ENCODE results near the gene SPAG7.

The SPAG7 gene, protein sequence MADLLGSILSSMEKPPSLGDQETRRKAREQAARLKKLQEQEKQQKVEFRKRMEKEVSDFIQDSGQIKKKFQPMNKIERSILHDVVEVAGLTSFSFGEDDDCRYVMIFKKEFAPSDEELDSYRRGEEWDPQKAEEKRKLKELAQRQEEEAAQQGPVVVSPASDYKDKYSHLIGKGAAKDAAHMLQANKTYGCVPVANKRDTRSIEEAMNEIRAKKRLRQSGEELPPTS

DNA sequence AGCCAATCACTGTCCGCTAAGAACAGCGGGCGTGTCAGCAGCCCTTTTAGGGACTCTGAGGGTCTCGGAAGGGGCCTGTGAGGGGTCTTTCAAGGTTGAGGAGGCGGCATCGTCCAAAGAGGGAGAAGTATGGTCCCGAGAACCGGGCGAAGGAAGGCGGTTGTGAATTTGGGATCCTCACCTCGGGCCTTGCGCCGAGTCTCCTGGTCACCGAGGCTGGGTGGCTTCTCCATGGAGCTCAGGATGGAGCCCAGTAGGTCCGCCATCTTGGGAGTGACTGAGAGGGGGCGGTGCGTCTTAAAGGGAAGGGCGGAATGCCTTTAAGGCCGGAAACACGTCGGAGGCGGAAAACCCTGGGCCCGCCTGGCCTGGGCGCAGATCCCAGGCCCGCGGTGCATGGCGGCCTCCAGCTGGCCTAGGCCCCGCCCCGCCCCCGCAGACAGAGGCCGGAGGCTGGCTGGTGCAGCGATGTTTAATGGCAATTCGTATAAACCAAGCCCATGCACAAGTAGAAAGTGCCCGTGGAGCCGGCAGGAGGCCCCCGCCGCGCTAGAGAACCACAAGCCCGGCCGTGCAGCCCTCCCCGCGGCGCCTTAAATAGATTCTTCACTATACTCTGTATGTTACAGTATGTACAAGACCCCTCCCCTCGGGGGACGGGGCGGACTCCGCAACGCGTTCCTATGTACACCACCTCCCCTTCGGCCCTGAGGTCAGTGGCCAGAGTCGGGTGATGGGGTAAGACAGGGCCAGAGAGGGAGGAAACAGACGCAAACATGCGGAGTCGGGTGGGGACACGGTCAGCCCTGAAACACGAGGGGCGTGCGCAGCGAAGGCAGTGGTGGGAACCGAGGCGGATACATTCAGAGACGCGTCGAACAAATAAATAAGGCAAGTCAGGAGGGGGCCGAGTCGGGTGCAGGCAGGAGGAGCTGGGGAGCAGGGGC, at the start of gene SPAG7:
TSS of gene SPAG7 (minus strand) at position 279 of the 947 bp plus-strand sequence. CDS start at position 266, 13 bp downstream.
- peak; percentile 98 for DNase-seq (ENCODE audit: low spot score)

DNA sequence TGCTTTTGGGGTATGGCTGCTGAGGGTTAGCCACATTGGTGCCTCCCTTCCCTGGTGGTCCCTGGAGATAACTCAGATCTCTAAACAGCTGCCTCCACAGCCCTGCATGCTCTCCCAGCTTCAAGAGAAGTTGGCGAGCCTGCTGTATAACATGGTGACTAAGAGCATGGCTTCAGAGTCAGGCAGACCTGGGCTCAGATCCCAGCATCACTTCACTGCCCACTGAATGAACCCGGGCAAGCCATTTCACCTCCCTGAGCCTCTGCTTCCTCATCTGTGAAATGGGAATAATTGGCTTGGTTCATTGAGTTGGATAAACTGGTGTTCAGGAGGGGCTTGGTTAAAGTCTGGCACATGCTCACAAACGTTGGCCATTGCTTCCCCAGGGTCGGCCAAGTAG, 46.7 kb upstream of the SPAG7 start:
- no peak for DNase-seq (ENCODE audit: low spot score)

DNA sequence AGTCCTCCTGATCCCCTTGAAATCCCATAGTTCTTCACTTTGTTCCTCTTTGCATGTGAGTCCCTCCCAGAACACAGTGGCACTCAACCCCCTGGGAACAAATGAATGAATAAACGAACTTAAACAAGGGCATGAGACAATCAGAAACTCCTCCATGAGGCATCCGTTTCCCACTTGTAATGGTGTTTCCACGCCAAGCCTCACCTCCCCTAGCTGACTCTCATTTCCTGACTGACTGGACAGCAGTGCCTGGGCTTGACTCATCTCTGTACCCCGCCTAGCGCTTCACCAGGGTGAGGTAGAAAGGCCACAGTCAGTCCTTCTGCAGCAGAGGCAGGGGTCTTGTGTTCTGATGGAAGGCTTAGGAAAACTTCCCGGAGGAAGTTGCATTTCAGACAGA, 44.3 kb upstream of the SPAG7 start:
- peak; percentile 47 for DNase-seq (ENCODE audit: low spot score)

DNA sequence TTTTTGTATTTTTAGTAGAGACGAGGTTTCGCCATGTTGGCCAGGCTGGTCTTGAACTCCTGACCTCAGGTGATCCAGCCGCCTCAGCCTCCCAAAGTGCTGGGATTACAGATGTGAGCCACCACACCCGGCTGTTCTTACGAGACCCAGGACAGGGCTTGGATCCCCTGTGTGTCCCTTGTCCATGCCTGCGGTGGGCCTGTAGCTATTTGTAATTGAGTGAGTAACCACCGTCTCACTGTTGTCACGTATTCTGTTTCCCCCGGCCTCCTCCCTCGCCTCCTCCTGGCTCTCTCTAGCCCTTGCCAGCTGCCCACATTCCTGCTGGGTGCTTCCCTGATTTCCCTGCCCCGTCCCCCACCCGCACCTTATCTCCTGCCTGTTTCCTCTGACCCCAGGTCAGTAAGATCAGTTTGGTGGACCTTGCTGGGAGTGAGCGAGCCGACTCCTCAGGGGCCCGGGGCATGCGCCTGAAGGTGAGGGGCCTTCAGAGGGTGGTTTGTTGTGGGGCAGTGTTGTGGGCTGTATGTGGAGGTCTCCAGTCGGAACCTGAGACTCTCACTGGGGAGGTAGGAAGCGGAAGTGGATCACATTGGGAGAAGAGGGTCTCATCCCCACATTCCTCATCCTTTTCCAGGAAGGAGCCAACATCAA, 35.7 kb upstream of the SPAG7 start:
- no peak for DNase-seq (ENCODE audit: low spot score)

DNA sequence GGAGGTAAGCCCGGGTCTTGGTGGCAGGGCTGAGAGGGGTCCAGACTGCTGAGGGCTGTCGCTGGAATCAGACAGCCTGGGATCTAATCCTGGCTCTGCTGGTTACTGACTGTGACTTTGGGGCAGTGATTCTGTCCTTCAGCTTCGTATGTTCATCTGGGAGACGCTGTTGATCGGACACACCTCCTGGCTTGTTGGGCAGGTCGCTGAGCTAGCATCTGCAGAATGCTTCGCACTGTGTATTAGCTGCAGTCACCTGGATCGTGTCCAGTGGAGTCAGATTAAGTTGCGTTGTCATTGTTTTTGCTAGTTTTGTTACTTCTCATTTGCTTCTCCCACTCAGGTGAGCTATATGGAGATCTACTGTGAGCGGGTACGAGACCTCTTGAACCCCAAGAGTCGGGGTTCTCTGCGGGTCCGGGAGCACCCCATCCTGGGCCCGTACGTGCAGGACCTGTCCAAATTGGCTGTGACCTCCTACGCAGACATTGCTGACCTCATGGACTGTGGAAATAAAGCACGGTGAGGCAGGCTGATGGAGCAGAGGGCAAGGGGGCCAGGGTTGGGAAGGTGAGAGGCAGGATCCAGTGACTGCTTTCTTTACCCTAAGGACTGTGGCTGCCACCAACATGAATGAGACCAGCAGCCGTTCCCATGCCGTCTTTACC, 34.6 kb upstream of the SPAG7 start:
- no peak for DNase-seq (ENCODE audit: low spot score)

DNA sequence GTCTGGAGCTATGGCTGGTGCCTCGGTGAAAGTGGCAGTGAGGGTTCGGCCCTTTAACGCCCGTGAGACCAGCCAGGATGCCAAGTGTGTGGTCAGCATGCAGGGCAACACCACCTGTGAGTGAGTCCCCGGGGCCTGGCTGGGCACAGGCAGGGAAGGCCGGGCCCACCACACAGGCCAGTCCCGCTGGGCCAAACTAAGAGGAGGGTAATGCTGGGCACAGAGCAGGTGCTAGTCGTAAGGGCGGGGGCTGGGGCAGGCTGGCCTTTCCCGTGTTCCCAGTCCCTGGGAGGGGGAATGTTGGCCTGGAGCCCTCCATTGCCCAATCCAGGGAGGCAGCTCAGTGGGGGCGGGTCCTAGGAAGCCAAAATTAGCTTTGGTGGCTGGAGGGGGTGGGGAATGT, 32.6 kb upstream of the SPAG7 start:
- no peak for DNase-seq (ENCODE audit: low spot score)

DNA sequence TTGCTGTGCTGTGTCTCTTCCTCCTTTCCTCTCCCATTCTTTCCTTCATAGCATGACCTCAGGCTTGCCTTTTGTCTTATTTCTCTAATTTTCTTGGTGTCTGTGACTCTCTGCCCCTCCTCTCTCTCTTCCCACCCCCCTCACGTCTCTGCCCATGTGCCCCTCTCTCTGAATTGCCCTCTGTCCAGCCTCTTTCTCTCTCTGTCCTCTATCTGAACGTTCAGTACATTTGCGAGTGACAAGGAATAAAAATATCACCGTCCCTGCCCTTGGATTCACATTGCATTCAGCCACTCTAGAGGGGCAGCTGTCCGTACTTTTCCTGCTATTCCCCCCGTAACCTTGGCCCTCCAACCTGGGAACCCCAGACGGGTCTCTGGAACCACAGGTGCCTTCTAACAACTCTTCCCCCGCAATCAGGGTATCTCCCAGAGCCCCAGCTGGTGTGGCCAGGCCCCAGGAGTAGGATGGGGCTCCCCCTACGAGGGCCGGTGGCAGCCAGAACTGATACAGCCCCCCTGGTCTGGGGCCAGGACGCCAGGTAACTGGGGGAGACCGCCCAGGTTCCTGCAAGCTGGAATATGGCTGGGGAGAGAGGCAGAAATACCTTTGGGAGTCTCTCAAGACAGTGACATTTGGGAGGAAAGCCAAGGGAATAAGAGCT, 31.9 kb upstream of the SPAG7 start:
- no peak for DNase-seq (ENCODE audit: low spot score)

DNA sequence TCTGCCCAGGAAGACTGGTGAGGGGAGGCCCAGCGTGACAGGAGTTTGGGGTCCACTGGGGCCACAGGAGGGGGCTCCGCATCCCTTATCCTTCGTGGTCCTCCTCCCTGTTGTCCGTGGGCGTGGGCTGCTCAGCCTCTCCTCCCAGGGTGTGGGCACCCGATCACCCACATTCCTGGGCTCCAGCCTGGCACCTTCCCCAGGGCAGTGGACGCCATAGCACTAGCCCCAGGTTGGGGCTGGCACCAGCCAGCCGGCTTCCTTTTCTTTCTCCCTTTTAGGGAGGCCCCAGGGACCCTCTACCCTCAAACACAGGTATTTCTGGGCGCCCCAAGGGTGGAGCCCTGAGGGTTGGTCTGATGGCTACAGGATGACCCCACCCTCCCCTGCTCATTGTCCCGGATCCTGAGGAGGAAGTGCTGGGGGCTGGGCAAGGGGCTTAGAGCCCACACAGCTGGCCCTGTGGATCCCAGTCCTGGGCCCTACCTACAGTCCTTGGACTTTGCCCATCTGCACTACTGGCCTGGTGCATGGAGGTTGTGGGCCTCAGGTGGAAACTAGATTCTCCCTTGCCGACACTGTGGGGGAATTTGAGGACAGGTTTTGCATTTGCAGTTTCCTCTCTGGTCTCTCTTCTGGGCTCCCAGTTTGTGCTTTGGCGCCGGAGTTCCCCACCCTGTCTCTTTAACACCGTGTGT, 31.3 kb upstream of the SPAG7 start:
- DNase-seq (ENCODE audit: low spot score), result peak; percentile 21

DNA sequence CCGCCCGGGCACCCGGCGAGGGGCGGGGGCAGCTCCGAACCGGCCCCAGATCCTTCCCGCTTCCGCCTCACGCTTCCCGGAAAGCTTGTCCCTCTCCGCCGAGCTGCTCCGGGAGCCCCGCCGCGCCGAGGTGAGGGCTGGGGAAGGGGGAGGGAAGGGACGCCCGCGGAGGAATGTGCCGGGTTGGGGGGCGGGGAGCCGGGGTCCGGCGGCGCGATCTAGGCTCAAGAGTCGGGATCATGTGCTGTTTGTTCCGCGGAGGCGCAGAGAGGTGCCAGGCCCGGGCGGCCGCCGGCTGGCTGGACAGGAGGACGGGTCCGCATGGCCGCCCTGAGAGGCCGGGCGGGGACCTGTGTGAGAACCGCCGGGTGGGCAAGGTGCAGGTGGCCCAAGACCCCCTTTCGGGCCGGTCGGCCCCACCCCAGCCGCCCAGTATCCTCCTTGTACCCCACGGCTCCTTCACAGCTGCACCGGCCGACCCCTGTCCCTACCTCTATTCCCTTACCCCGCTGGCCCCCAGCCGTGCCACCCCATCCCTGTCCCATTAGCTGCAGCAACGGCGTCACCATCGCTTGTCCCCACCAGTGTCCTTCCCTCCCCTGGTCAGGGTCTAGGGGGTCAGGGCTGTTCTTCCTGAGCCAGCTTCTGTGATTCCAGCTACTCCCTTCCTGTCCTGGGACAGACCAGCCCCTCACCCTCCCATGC, 30.6 kb upstream of the SPAG7 start:
- no peak for DNase-seq (ENCODE audit: low spot score)

DNA sequence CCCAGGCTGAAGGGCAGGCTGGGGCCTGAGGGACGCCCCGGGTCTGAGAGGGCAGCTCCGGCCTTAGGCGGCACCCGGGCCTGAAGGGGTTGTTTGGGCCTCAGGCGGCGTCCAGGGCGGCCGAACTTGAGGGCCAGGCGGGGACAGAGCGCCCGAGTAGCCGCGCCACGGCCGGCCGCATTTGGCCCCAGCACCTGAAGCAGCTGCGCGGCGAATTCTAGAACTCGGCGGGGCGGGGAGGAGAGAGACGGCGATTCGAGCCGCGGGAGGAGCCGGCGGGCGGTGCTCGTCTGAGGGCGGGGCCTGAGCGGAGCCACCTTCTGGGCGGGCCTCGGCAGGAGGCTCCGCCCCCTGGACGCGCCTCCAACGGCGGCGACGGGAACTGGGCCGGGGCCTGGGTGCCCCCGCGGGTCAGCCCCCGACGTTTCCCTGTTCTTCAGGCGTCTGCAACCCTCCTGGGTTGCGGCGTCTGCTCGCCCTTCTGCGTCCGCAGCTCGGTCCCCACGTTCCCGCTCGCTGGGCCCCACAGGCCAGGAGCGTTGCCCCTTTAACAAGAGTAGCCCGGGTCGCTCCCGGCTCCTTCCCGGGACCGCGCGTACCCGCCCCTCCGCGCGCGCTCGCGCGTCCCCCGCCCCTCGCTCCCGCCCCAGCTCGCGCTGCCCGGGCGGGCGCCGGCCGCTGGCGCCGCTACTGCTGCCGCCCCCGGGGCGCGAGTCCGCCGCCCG, 29.8 kb upstream of the SPAG7 start, which contains the start of the genes INCA1 and KIF1C:
TSS of gene INCA1 (minus strand) at position 221 of the 725 bp plus-strand sequence. CDS start 3,085 bp downstream, outside the sequence.
TSS of gene KIF1C (plus strand) at position 649 of the 725 bp plus-strand sequence. CDS start 2,297 bp downstream, outside the sequence.
- DNase-seq (ENCODE audit: low spot score), result peak; percentile 93

DNA sequence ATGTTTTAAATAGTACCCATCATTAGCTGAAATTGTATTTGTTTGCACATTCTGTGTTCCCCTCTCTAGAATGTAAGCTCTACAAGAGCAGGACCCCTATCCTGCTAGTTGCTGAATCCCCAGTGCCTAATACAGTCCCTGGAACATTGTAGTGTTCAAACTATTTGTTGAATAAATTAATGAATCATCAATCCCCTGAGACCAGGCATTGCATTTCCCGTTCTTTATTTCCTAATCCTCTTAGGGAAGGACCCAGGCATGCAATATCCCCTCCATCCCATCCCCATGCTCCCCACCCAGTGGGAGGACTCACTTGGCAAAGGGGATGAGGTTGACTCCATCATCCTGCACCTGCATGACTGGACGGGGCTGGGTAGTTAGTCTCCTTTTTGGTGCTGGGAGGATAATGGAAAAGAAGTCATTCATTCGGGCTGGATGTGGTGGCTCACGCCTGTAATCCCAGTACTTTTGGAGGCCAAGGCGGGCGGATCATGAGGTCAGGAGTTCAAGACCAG, 26.5 kb upstream of the SPAG7 start:
- no peak for DNase-seq (ENCODE audit: low spot score)

DNA sequence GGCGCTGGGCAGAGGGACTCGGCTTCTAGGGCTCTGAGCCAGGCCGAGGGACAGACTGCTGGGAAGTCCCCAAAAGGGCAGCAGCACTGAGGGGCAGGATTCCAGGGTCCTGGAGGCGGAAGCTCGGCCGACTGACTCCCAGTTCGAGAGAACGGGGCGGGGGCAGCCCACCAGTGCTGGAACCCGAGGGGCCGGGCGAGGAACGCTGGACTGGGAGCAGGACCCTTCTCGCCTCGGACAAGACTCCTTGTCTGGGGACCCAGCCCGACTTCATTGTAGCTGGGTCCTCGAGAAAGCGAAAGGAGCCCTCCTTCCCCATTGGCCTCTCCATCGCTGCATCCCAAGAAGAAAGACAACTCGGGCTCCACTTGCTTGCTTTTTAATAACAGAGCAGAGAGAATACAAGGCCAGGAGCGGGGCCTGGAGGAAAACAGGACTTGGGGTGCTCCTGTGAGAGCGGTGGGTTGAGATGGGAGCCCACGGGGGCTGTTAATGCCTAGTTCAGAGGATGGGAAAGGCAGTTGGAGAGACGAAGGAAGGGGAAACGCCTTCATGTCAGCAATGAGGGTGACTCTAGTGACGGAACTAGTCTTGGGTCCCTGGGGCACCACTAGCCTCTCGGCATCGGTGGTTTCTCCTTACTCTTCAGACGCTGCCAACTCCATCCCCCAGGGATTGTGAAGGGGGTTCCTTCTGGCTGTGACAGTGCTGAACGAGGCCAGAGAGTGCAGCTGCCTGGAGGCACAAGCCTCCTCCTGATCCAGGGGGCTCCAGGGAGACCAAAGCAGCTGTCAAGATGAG, 20.4 kb upstream of the SPAG7 start:
- no peak for DNase-seq (ENCODE audit: low spot score)

DNA sequence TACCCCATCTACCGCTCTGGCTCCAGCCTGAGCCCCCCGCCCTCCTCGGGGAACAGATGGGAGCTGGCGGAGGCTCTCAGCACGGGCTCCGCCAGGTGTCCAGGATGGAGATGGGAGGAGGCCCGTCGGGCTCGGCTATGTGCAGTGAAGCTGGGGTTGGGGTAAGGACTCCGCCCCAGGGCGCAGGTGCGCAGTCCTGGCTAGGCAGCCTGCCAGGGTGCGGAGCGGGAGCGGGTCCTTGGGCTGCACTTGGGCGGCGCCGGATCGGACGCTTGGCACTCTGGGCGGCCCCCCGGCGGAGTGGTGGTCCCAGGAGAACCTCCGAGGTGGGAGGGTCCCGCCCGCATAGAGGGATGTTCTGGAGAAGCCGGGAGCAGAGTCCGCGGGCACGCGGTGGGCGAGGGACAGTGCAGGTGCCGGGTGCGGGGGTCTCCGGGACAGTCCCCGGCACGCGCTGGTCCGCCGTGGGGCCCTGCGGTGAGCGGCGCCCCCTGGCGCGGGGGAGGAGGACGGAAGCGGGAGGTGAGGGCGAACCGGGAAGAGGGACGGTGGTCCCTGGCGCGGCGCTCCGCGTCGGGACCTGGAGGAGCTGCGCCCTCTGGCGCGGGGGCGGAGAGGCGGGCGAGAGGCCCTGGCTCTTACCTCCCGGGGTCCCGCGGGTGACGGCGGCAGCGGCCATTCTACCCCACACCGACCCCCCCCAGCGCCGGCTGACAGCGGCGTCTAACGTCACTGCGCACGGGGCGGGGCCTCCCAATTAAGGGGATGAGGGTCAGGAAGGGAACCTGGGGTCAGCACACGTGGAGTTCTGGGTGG, 19.5 kb upstream of the SPAG7 start, which contains the start of gene CAMTA2:
TSS of gene CAMTA2 (minus strand) at position 725 of the 816 bp plus-strand sequence. CDS start 1,453 bp downstream, outside the sequence.
- peak; percentile 85 for DNase-seq (ENCODE audit: low spot score)

DNA sequence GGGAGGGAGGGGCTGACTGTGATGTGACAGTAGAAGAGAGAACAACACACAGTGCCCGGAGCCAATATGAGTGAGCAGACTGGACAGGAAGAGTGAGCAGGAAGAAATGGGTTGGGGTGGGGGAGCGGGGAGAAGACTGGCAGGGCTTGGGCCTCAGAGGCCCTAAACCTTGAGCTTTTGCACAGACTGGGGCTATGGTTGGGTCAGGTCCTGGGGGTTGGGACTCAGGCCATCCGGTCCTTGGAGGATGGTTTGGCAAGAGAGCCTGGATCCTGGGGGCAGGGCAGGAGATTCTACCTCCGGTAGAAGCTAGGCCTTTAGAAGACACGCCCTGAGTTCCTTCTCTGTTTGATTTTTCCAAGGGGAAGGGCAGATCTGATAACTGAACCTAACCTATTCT, 18.8 kb upstream of the SPAG7 start:
- DNase-seq (ENCODE audit: low spot score), result peak; percentile 35

DNA sequence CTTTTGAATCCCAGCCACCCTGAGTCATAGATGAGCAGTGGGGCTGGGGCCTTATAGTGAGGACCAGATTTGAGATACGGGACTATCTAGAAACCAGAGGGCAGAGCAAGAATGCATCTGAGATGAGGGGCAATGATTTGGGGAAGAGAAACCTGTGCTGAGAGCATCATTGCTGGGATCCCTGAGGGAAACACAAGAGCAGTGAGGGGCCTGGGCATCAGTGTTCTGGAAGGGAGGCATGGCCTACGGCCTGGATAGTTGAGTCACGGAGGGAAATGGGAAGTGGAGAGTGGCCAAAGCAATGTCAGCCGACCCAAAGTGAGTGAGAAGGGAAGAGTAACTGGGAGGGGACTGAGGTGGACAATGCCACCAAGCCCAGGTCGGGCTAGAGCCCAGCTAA, 14.7 kb upstream of the SPAG7 start:
- no peak for DNase-seq (ENCODE audit: low spot score)

DNA sequence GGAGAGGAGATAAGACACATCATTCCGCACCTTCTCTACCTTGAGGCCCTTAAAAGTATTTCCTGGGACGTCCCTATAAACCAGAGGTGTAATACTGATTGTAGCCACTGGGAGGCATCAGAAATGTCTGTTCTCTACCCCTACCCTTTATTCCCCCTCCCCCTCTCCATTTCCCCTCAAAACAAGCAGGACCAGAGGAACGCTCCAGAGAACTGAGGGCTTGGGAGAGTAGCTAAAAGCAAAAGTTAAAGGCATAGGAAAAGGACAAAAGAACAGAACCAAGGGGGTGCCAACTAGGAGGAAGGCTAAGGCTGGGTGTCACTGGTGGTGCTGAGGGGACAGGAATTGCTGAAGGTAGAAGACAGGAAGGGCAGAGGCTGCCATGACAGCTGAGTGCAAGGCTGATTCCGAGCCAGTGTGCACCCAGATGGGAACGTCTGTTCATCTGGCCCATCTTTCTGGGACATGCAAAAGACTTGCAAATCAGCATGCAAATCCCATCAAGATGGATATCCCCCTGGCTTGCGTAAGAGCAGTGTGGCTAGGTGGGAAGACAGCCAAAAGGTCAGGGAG, 13.1 kb upstream of the SPAG7 start:
- peak; percentile 44 for DNase-seq (ENCODE audit: low spot score)

DNA sequence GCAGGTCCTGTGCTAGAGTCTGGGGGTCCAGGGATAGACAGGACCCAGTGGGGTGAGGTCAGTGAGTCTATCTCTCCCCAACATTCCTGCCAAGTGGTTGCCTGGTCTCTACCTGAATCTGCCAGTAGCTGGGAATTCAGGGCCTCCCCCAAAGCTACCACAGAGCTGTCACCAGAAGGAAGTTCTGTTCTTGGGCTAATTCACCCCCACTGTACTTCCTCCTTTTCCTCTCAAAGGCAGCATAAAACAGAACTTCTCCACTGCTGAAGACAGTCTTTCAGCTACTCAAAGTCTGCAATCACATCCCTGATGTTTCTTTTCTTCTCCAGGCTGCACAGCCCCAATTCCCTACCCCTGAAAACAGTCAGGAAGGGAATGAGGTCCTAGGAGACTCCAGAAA, 11.1 kb upstream of the SPAG7 start:
- no peak for DNase-seq (ENCODE audit: low spot score)
